GM19455 (cell line): Measurements from ENCODE around the gene LRRC1.

ENCODE experiments used
- ATAC-seq: cut with Tn5 transposase; IDR thresholded peaks from one replicate; pipeline ENCODE4 v1.9.1; 2021; ENCODE audit not compliant: unreplicated experiment

LRRC1 gene

DNA sequence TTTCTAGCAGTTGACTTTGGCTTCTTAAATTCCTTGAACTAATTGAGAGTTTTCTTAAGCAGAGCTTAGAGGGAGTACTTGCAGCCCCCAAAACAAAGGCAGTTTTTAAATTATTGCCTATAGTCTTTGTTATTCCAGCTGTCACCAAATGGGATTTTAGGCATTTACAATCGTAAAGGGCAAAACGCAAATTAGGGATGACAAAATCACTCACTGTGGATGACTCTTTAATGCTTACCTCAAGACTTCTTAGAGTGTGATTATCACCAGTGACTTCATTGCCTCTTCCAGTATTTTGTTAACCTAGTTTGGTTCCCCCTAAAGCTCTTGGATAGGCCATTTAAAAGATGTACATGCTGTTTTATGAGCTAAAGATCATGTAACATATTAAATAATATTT lies 126.8 kb downstream of the LRRC1 start:
- no peak for ATAC-seq

DNA sequence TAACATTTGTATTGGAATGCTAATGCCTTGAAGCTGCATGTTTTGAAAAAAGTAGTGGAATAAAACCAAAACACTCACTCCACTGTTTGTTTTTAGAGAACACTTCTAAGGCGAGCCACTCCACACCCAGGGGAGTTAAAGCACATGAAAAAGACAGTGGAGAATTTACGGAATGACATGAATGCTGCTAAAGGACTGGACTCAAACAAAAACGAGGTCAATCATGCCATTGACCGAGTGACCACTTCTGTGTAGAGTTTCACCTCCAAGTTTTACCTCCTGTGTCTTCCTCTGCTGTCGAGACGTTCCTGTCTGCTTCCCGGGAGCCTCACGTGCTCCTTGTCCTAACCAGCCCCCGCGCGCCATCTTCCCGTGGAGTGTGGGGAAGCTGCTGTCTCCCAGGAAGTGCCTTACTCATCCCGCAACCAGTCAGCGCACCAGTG lies 127.8 kb downstream of the LRRC1 start:
- no peak for ATAC-seq

DNA sequence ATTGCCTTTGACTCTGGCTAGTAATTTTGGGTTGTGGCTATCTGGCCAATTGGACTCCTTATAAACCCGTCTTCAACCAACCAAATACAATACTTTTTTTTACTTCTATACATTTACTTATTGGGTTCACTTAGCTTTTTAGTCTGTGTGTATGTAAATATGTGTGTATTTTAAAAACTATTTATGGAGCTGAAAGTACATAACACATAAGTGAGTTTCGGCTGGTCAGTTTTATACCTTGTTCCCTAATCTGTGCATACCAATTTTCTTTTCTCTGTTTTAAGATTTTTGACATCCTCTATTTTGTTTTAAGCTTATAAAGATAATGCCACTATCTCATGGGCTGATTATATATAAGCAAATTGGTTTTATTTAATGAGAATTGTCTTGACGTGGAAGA lies 129.5 kb downstream of the LRRC1 start:
- peak; percentile 90 for ATAC-seq

DNA sequence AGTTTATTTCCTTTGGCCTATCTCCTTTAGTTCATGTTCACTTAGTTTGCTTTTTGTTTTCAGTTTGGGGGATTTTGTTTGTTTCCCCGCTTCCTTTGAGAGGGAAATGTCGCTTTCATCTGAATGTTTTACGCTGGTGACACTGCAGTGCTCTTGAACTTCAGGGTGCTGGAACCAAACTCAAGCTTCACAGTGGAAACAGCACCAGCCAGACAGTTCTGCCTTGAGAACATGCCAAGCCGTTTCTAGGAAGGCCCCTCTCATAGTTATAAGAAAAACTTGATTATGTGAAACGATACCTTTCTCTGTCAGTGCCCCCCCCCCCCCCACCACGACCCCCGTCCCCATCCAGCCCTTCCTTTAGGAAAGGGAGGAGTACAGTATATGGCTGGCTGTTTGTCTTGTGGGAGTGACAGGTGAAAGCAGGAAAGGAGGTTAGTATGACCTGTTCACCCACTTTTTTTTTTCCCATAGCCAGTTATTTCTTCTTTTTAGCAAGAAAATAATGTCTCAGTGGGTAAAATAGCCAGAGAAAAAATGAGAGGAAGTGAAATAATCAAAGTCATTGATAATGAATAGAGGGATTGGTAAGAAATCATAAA lies 130.1 kb downstream of the LRRC1 start:
- peak; percentile 5 for ATAC-seq

DNA sequence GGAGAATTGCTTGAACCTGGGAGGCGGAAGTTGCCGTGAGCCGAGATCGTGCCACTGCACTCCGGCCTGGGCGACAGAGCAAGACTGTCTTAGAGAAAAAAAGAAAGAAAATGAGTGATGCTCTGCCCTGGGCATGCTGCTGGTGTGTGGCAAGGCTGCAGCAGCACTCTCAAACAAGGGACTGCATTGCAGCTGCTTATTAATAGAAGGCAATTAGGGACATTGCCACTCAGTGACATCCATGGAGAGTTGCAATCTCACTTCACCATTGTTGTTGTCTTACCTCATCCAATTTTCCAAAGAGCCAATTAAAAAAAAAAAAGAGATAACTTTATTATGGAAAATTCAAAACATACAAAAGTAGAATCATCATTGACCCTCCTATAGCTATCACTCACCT lies 131.1 kb downstream of the LRRC1 start:
- ATAC-seq = no peak

DNA sequence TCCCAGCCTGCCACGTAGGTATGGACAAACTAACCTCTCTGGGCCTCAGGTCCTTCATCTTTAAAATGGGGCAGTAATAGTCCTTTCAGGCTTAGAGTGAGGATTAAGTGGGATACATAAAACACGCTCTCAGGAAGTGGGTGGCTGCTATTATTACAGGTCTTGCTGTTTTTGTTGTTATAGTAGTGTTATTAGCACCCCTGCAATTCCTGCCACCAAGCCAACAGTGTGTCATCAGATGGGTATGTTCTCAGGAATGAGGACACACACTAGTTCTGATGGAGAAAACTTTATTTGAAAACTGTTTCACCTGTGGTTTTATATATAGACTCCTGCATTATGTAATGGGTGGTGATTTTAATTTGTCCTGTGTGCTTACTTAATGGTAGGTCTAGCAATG lies 131.7 kb downstream of the LRRC1 start:
- no peak for ATAC-seq

DNA sequence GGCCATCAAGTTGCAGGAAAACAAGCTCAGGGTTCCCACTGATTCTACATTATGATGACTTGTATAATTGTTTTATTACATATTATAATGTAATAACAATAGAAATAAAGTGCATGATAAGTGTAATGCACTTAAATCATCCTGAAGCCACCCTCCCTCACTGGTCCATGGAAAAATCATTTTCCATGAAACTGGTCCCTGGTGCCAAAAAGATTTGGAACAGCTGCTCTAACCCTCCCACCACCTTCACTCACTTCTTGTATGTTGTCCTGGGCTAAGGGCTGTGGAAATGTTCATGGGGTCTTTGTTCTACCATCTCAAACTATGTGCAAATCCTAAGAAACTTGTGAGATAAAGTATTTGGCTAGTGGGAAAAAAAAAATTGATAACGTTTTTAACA lies 133.8 kb downstream of the LRRC1 start:
- ATAC-seq = no peak

DNA sequence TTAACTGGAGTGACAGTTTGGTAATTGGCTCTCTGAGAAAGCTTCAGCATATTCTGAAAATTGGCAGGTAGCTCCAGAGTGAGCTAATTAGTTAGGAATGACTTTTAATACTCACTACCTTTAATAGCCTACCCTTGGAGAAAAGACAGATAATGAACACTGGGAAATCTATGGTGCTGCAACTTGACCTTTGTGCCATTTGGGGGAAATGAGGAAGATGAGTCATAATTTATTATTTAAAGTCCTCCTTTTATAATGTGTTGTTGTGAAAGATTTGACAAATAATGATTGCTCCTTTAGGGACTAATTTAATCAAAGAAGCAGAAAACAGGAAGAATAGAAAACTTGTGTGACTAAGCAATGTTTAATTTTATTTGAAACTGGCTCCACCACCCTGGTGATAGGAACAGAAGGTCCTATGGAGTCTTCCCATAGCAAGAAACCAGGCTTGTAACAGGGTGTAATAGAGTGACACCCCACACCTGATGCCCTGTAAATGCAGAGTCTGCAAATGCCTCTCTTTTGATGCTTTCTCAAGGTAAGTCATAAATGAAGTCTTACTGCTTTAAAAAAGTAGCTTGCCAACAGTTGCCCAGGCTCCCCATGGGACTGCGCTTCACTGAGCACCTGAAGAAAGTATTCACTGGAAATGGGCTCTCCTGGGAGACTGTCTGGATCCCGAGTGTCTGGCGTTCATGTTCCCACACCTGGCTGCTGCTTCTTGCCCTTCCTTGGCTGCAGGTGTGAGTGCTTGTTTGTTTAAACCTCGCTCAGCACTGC lies 134.4 kb downstream of the LRRC1 start:
- no peak for ATAC-seq

DNA sequence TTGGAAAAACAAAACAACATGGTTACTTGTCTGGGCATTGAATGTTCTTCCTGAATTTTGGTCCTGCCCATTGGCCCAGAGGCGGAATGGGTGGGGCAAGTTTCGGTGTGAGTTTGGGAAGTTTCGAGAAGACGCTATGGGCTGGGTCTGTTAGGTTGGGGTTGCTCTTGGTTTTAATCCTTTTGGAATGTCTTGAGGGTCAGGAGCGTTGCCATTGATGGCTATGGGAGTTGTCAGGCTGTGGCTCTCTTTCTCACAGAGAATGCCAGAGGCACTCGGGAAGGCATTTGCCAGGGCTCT lies 135.0 kb downstream of the LRRC1 start:
- ATAC-seq = no peak

DNA sequence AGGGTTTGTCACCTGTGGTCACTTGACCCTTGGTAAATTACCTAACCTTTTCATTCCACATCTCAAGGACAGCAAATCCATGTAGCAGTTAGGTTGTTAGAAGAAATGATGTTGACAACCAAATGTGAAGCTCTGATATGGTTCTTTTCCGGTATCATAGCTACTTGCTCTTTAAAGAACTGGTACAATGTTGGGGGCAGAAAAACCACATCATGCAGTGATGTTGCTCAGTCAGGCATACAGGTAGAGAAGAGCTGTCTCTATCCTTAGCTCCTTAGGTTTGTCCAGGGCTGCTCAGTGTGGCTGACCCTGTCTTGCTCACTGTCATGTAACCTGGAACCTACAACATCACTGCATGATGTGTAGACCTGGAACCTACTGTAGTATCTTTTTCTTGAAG lies 135.5 kb downstream of the LRRC1 start:
- no peak for ATAC-seq

DNA sequence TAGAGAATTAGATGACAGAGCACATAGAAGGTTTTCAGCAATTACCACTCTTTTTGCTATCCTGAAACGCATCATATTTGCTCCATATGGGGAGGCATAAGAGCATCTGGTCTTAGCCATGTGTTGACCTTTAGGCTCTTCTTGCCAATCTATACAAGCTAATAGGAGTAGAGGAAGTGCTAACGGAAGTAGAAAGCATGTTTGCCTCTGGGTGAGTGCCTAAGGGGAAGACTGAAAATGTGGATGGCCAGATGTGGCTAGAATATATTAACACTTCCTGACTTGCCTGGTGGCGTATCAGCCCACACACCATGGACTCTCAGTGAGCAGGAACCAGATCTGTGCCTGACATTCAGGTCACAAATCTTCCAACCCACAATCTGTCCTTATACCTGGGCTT lies 136.3 kb downstream of the LRRC1 start:
- no peak for ATAC-seq

DNA sequence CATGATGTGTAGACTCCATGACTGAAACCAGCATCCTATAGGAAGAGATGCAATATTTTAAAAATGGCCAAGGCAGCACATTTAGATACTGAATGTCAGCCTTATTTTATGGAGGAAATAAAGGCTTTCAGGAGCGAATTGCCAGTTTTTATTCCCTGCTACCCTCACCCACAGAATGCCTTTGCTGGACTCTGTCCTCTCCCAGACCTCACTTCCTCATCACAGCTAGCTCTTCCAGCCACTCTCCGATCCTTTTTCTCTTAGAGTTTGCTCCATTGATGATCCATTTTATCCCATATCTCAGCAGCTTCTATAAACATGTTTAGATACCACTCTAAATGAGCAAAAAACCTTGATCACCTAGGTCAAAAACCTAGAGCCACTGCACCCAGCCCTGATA lies 137.7 kb downstream of the LRRC1 start:
- ATAC-seq = no peak

DNA sequence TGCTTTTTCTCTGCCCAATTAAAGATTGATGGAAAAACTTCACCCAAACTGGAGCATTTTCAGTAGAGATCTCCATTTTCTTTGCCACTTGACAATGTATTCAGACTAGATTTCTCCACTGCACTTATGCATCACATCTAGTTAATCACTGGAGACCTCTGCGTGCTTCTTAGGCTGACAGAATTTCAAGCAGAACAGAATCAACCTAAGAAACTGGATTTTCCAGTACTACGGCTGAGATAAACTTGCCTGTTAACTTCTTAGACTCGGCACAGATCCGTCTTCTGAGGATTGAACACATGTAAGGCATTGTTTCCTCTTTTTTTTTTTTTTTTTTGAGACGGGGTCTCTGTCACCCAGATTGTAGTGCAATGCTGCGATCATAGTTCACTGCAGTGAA lies 139.2 kb downstream of the LRRC1 start:
- no peak for ATAC-seq

DNA sequence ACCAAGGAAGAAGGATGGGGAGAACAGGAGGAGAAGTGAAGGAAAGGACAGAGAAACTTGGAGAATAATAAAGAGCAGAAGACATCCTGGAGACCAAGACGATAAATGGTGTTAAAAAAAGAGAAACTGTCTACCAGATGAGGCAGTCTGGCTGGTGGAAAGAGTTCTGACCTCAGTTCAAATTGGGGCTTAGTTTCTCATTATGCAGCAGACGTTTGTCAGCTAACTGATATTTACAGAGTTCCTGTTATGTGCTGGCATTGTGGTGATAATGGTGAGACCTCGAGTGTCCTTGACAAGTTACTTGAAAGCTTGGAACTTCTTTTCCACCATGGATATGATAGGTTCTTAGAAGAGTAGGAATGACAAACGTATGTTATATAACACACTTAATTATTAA lies 142.7 kb downstream of the LRRC1 start:
- ATAC-seq = no peak

DNA sequence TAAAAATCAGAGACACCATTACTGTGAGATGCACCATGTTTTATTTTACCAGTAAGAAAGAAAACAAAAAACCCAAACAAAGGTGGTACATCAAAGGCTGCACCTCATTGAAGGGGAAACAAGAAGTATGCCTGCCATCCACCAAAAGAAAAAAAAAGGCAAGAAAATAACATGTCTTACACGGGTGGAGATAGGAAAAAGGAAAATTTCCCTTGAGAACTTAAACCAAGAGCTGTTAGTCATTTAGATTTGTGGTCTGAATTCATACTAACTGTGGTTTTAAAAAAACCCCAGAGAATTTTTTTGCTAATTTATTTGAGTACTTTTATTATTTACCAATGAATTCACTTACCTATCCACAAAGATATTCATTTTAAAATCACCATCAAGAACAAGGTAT lies 144.0 kb downstream of the LRRC1 start:
- no peak for ATAC-seq

DNA sequence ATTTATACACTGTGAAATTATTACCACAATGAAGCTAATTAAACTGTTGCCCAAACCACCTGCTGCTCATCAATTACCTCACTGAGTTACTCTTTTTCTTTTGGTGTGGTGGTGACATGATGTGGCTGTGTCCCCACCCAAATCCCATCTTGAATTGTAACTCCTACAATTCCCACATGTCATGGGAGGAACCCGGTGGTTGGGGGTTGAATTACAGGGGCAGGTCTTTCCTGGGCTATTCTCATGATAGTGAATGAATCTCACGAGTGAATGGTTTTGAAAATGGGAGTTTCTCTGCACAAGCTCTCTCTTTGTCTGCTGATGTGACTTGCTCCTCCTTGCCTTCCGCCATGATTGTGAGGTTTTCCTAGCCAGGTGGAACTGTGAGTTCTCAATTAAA lies 145.0 kb downstream of the LRRC1 start:
- no peak for ATAC-seq

DNA sequence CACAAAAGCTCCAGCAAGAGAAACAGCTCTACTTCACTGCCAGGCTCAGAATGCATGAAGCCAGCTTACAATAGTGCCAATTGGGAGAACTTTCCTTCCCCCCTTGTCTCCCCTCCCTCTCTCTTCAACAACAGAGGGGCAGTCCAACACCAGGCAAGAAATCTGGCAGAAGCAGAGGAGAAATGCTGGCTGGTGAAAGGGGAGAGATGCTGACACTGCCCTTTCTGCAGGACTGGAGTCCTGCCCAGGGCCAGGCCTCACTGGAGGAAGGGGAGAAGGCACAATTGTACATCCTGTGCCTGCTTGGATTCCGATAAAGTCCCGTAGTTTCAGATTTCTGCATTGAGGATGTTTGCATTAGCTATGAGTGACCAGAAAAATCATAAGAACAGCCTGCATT lies 148.6 kb downstream of the LRRC1 start:
- ATAC-seq = no peak

DNA sequence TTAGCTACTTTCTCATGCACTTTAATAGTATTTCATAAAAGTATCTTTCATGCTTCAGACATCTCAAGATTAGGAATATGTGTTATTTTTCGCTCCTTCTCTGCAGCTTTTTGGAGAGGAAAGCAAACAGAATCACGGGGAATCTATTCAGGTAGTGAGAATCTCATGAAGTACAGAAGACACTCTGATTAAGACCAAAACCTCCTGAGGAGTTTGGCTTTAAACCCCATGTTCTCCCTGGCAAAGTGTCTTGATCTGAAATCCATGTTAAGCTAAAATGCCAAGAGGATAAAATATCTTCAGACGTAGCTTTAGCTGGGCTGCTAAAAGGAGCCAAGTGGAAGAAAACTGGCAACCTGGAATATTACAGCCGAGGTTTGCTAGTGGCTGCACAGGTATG lies 149.3 kb downstream of the LRRC1 start:
- no peak for ATAC-seq

DNA sequence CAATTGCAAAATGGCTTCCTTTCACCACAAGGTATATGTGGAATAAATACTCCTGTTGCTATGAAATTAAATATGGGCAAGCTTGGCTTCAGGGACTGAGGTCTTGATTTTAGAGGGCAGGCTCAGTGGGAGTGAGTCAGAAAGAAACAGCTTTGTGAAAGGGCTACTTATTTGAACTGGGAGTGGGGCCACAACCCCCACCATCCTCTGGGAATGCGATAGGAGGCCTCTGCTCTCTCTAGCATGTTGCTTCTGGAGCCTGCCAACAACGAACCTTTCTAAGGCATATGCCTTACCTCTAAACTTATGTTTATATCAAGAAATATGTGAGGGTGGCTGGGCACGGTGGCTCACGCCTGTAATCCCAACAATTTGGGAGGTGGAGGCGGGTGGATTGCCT lies 149.7 kb downstream of the LRRC1 start:
- ATAC-seq = no peak

DNA sequence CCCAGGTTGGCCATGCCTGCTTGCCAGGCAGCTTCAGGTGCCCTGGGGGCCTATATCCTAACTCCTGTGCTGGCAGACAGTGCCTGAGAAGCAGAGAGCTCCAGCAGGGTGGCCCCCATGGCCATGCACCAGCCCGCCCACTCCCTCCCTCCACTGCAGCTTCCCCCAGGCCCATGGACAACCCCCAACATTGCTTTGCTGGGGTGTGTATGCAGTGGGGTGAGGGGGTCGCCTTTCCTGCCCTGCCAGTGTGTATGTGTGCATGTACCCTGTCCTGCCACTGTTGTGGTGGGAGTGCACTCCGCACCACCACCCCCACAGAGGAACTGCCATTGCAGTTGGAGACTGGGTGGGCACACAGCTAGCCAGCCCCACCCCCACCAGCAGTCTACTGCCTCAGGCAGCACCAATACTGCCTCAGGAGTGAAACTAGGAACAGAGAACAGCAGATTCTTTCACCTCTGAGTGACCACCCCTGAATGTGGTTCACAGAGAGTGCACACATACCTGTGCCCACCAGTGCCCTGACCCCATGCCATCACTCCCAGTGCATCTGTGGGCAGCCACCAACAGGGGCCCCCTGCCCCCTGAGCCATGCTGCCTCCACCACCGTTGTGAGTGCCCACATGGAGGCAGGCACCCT lies 151.1 kb downstream of the LRRC1 start:
- ATAC-seq = no peak

DNA sequence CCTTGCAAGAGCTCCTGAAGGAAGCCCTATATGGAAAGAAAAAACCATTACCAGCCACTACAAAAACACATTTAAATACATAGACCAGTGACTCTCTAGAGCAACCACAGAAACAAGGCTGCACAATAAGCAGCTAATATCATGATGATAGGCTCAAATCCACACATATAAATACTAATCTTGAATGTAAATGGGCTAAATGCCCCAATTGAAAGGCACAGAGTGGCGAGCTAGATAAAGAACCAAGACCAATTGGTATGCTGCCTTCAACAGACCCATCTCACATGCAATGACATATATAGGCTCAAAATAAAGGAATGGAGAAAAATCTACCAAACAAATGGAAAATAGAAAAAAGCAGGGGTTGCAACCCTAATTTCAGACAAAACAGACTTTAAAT lies 153.0 kb downstream of the LRRC1 start:
- no peak for ATAC-seq

DNA sequence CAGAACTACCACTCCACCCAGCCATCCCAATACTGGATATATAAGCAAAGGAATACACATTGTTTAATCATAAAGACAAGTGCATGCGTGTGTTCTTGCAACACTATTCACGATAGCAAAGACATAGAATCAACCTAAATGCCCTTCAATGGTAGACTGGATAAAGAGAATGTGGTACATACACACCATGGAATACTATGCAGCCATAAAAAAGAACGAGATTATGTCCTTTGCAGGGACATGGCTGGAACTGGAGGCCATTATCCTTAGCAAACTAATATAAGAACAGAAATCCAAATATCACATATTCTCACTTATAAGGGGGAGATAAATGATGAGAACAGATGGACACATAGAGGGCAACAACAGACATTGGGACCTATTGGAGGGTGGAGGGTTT lies 156.6 kb downstream of the LRRC1 start:
- no peak for ATAC-seq
